Esophagus squamous epithelium (tissue), 5 donors: ENCODE data around the gene SUPT3H. TPM values are rescaled to one million over a fixed set of nuclear protein-coding genes. Genes with fewer than 3 reads are reported as not detected.

Experiments used
- DNase-seq: peaks from one replicate; lab custom pipeline; 2025; lab: John Stamatoyannopoulos, UW
- H3K27ac ChIP-seq, 4 donors: fragments of 200-600 bp; sonication (generic); one replicate each; pipeline ENCODE4 v1.5.1; 2016 to 2019; ENCODE audit warnings: mild to moderate bottlenecking in 1 of 4
- H3K27me3 ChIP-seq, 4 donors: fragments of 200-600 bp; sonication (generic); 1 replicate in 3 of 4; 2 replicates in 1 of 4; pipeline versions ENCODE4 v1.5.1 to v1.6.0; 2017 to 2021; ENCODE audit warnings: antibody characterized with exemption in 1 of 4
- H3K36me3 ChIP-seq, 3 donors: fragments of 200-600 bp; sonication (generic); one replicate each; pipeline ENCODE4 v1.5.1; 2016 to 2019
- H3K4me1 ChIP-seq, 3 donors: fragments of 200-600 bp; sonication (generic); one replicate each; pipeline ENCODE4 v1.5.1; 2017 to 2019
- H3K4me3 ChIP-seq, 4 donors: fragments of 200-600 bp; sonication (generic); 1 replicate in 3 of 4; 2 replicates in 1 of 4; pipeline ENCODE4 v1.5.1; 2016 to 2019; ENCODE audit warnings: mild to moderate bottlenecking in 2 of 4, moderate library complexity in 1 of 4
- H3K9me3 ChIP-seq, 3 donors: fragments of 200-600 bp; sonication (generic); one replicate each; pipeline ENCODE4 v1.5.1; 2016 to 2019
- CTCF ChIP-seq, 6 experiments: fragments of 450-650 bp in 4 of 6; fragments of 200-600 bp in 2 of 6; sonication (generic) in 2 of 6; IDR thresholded peaks; one replicate each; pipeline ENCODE4 v1.5.1; 2016 to 2019; ENCODE audit warnings: antibody characterized with exemption in 6 of 6, mild to moderate bottlenecking in 4 of 6, moderate library complexity in 4 of 6
- POLR2A ChIP-seq, 4 donors: fragments of 450-650 bp; IDR thresholded peaks; one replicate each; pipeline ENCODE4 v1.6.1; 2017; ENCODE audit warnings: antibody characterized with exemption in 4 of 4, mild to moderate bottlenecking in 4 of 4, moderate library complexity in 3 of 4
- WGBS, 2 donors: methylation state at CpG; one replicate each; pipeline ENCODE4 v1.1.5; 2018; 5-methylcytosine and 5-hydroxymethylcytosine counted together
- intact Hi-C: fragments of 100-400 bp; cut with DNase I; formaldehyde crosslinking; loops from one replicate; pipeline ENCODE4 v1.15.0; 2022
- total RNA-seq, 4 donors: library from RNA; depleted of rRNA; stranded (reverse); fragments of >200 nt; gene quantifications; one replicate each; pipeline ENCODE4 v1.1.0, GENCODE V29; 2016
- donor health status: DM: yes; HTN: yes; CAD: no.

Gene SUPT3H
- total RNA-seq, 4 donors from 2014 or later = 3.6 to 10.9 (median 5.3) TPM

DNA sequence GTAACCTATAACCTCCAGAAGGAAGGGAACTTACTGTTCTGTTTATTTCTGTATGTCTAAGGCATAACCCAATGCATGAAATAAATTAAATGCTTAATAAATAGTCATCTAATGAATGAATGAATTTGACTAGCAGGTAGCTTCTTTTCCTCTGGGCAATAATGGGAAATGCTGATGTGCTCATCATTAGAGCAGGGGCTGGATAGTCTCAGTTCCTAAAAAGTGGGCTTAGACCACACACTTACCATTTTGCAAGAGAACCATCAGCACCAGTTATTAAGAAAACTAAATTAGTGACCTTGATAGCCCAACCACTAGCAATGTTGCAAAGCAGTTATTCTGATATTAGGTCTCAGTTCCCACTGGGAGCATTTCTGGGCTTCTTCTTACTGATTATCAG is 540.5 kb downstream of the SUPT3H start:
- H3K9me3 ChIP-seq = no peaks in the 10 kb centered on the region
- no peaks in the 10 kb centered on the region for H3K36me3 ChIP-seq
- TF ChIP-seq CTCF (IDR thresholded peaks at IDR 0.05) (no peak), POLR2A (IDR thresholded peaks at IDR 0.05) (no peak)
- intact Hi-C loops = no loop called here
- H3K4me1 ChIP-seq = no peaks in the 10 kb centered on the region
- no peaks in the 10 kb centered on the region for H3K27me3 ChIP-seq
- no peak for DNase-seq
- no peak overlapping the region for H3K4me3 ChIP-seq
- H3K27ac ChIP-seq = no peak overlapping the region

DNA sequence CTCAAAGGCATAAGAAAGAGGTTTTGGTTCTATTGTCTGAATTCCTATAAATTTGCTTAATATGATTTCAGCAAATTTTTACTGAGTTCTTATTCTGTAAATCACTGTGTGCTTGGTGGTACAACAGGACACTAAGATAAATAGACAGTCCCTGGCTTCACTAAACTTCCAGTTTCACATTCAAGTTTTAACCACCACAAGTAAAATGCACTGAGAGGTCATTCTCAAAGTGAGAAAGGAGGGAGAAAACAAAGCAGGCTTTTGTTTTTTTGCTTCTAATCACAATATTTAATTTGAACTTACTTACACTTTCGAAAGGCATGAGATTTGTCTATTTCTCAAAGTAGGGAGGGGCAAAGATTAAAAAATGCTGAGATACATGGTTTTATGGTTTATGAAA is 544.5 kb downstream of the SUPT3H start:
- Histone ChIP-seq H3K4me1 (no peaks in the 10 kb centered on the region), H3K9me3 (no peaks in the 10 kb centered on the region), H3K27me3 (no peaks in the 10 kb centered on the region), H3K36me3 (no peaks in the 10 kb centered on the region), H3K27ac (no peak overlapping the region), H3K4me3 (no peak overlapping the region)
- TF ChIP-seq POLR2A (IDR thresholded peaks at IDR 0.05) (no peak), CTCF (IDR thresholded peaks at IDR 0.05) (no peak)
- intact Hi-C loops = no loop called here
- 85 to 89% methylated on average over 1 of the region's 1 CpG for WGBS, 2 donors
- DNase-seq = no peak

GRCh38 chr6:44831002-44831610 is 546.6 kb downstream of the SUPT3H start:
- H3K27me3 ChIP-seq = no peaks in the 10 kb centered on the region
- DNase-seq = no peak
- WGBS, 2 donors = 70 to 79% methylated on average over 3 of the region's 3 CpGs
- H3K36me3 ChIP-seq = no peaks in the 10 kb centered on the region
- no peak overlapping the region for H3K27ac ChIP-seq
- H3K4me3 ChIP-seq = no peak overlapping the region
- TF ChIP-seq CTCF (IDR thresholded peaks at IDR 0.05) (no peak), POLR2A (IDR thresholded peaks at IDR 0.05) (no peak)
- intact Hi-C loops = no loop called here
- no peaks in the 10 kb centered on the region for H3K4me1 ChIP-seq
- H3K9me3 ChIP-seq = no peaks in the 10 kb centered on the region

- no peak for DNase-seq
- Histone ChIP-seq H3K27ac (no peak overlapping the region), H3K36me3 (no peaks in the 10 kb centered on the region), H3K27me3 (no peaks in the 10 kb centered on the region), H3K4me3 (no peak overlapping the region), H3K9me3 (no peaks in the 10 kb centered on the region), H3K4me1 (no peaks in the 10 kb centered on the region)
- intact Hi-C loops = no loop called here
- WGBS, 2 donors = 73 to 76% methylated on average over 2 of the region's 2 CpGs
- TF ChIP-seq CTCF (IDR thresholded peaks at IDR 0.05) (no peak), POLR2A (IDR thresholded peaks at IDR 0.05) (no peak)
Measured at GRCh38 chr6:44829836-44830235, 547.9 kb downstream of the SUPT3H start.

DNA sequence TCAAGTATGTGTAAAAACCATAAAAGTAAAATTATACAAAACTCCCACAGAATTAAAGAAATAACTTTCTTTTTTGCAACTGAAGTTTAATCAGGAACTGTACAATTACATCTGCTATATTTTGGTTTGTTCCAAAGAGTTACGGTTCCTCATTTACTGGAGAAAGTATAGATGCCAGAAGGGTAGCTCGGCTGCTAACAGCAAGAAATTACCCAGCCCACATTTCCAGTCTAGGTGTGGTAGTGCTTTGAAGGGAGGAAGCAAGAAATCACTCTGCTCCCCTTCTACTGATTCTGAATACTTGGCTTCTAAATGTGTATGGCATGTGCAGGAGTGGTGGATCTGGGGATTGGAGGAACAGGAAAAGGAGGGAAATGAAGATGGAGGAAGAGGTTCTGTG is 549.0 kb downstream of the SUPT3H start:
- DNase-seq = no peak
- Histone ChIP-seq H3K36me3 (no peaks in the 10 kb centered on the region), H3K27me3 (no peaks in the 10 kb centered on the region), H3K27ac (no peak overlapping the region), H3K4me1 (no peaks in the 10 kb centered on the region), H3K9me3 (no peaks in the 10 kb centered on the region), H3K4me3 (no peak overlapping the region)
- intact Hi-C loops = no loop called here
- TF ChIP-seq POLR2A (IDR thresholded peaks at IDR 0.05) = no peak
- TF ChIP-seq CTCF (IDR thresholded peaks at IDR 0.05) = no peak
- 63 to 74% methylated on average over 2 of the region's 2 CpGs for WGBS, 2 donors
